Measurements from ENCODE around the gene ATN1. TPM values are rescaled to one million over a fixed set of nuclear protein-coding genes. Genes with fewer than 3 reads are reported as not detected.
A peak's percentile ranks its signal among the peaks of the same experiment; 100 is the strongest.

Gene ATN1
- total RNA-seq, 1 experiment from 2014 or later: 126 TPM

DNA sequence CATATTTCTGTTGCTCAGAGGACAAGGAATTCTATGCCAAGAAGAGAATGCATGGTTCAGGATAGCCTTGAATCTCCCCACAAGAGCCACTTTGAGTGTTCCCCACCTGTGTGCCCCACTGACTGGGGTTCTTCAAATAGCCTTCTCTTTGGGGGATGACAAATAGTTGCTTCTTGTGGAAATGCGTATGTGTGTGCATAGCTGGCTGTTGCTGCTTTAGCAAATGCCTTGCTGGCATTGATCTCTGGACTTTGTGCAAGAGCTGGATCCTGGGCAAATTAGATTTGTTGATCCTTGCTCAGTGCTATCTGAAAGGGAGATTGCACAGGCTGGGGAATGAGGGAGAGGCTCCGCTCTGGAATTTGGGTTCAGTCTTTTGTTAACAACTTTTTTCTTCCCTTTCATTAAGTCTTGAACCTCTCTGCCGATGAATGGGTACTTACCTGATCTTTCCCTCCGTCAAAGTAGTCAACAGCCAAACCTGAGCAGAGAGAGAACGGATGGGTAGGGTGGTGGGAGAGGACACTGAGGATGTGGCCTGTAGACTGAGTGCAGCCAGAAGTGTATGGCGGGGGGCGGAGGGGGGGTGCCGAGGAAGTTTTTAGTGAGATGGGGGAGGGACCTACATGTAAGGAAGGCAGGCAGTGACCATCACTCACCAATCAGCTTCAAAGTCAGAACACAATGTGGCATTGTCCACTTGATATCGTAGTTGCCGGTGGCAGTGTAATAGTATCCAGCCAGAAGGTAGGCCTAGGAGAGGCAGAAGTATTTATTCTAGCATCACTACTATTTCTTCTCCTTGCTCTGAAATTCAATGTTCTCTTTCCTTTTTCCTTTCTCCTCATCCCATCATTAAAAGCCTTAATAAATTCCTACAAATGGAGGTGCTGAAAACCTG lies 53.6 kb downstream of the ATN1 start:
- Mint-ChIP-seq H3K36me3 (ENCODE audit: insufficient read depth, unreplicated experiment) (peaks cover 85% of the 10 kb centered on the region), H3K27ac (ENCODE audit: unreplicated experiment) (peak overlapping the region; percentile 98), H3K4me1 (ENCODE audit: low read depth, unreplicated experiment) (peaks cover 62% of the 10 kb centered on the region), H3K4me3 (ENCODE audit: unreplicated experiment) (peak overlapping the region; percentile 72), H3K9me3 (ENCODE audit: unreplicated experiment) (no peaks in the 10 kb centered on the region), H3K27me3 (ENCODE audit: insufficient read depth, unreplicated experiment) (no peaks in the 10 kb centered on the region)
- TF ChIP-seq CTCF (IDR thresholded peaks at IDR 0.05; ENCODE audit: insufficient read depth in 1 of 2, low read depth in 1 of 2, low read length in 1 of 2, severe bottlenecking in 1 of 2, unreplicated experiment in 1 of 2): no peak
- no peaks in the 10 kb centered on the region for H3K9me3 ChIP-seq
- peaks cover 14% of the 10 kb centered on the region for H3K36me3 ChIP-seq (ENCODE audit: control insufficient read depth, insufficient read depth, low read length)
- H3K4me1 ChIP-seq: peaks cover 60% of the 10 kb centered on the region
- intact Hi-C loops (cut with micrococcal nuclease; ENCODE audit: unreplicated experiment): loop anchor here (1.0 kb wide), 5 partner anchors 8 to 111 kb away; partner anchors contain the start of genes C1R and LPCAT3
- no peaks in the 10 kb centered on the region for H3K27me3 ChIP-seq (replicated peaks; ENCODE audit: control insufficient read depth, insufficient read depth, low read length)
- ChIA-PET POLR2A (interaction anchor here (0.5 to 1.9 kb wide), 12 partner anchors 15 to 955 kb away, joined by 3 to 20 read pairs (median 6); partner anchors contain the start of genes C12orf57, LPCAT3, RNU7-1 and SPSB2), CTCF (interaction anchor here (0.6 to 2.4 kb wide), 12 partner anchors 15 to 128 kb away, joined by 3 to 13 read pairs (median 4); partner anchors contain the start of genes C12orf57, C1RL, LPCAT3 and RNU7-1)
- no peak overlapping the region for H3K4me3 ChIP-seq (ENCODE audit: low read depth, low read length)
- BruUV-seq (replicated peaks): TSS peak; percentile 83
- DNase-seq: peak; percentile 91 to 94

GRCh38 chr12:6982532-6982931 lies 54.8 kb downstream of the ATN1 start:
- Histone ChIP-seq H3K4me3 (ENCODE audit: low read depth, low read length) (no peak overlapping the region), H3K27me3 (replicated peaks; ENCODE audit: control insufficient read depth, insufficient read depth, low read length) (no peaks in the 10 kb centered on the region), H3K9me3 (no peaks in the 10 kb centered on the region), H3K4me1 (peaks cover 60% of the 10 kb centered on the region), H3K36me3 (ENCODE audit: control insufficient read depth, insufficient read depth, low read length) (peaks cover 10% of the 10 kb centered on the region)
- Mint-ChIP-seq H3K27ac (ENCODE audit: unreplicated experiment) (peak overlapping the region; percentile 98), H3K36me3 (ENCODE audit: insufficient read depth, unreplicated experiment) (peaks cover 83% of the 10 kb centered on the region), H3K9me3 (ENCODE audit: unreplicated experiment) (no peaks in the 10 kb centered on the region), H3K4me3 (ENCODE audit: unreplicated experiment) (peak overlapping the region; percentile 72), H3K27me3 (ENCODE audit: insufficient read depth, unreplicated experiment) (no peaks in the 10 kb centered on the region), H3K4me1 (ENCODE audit: low read depth, unreplicated experiment) (peaks cover 55% of the 10 kb centered on the region)
- POLR2A ChIA-PET: interaction anchor here (0.6 to 0.7 kb wide), 2 partner anchors 10 to 18 kb away, joined by 3 read pairs; no protein-coding TSS in a partner anchor
- no TSS peak for BruUV-seq (replicated peaks)
- CTCF ChIA-PET: interaction anchor here (0.8 to 1.4 kb wide), 3 partner anchors 13 to 20 kb away, joined by 3 to 6 read pairs (median 3); no protein-coding TSS in a partner anchor
- DNase-seq: no peak
- intact Hi-C loops (cut with micrococcal nuclease; ENCODE audit: unreplicated experiment): no loop called here
- TF ChIP-seq CTCF (IDR thresholded peaks at IDR 0.05; ENCODE audit: insufficient read depth in 1 of 2, low read depth in 1 of 2, low read length in 1 of 2, severe bottlenecking in 1 of 2, unreplicated experiment in 1 of 2): no peak

- Histone ChIP-seq H3K36me3 (ENCODE audit: control insufficient read depth, insufficient read depth, low read length) (no peaks in the 10 kb centered on the region), H3K4me1 (peaks cover 26% of the 10 kb centered on the region), H3K4me3 (ENCODE audit: low read depth, low read length) (no peak overlapping the region), H3K27me3 (replicated peaks; ENCODE audit: control insufficient read depth, insufficient read depth, low read length) (no peaks in the 10 kb centered on the region), H3K9me3 (no peaks in the 10 kb centered on the region)
- H3K27ac Mint-ChIP-seq (ENCODE audit: unreplicated experiment): peak overlapping the region; percentile 30
- DNase-seq: no peak
- intact Hi-C loops (cut with micrococcal nuclease; ENCODE audit: unreplicated experiment): no loop called here
- H3K4me1 Mint-ChIP-seq (ENCODE audit: low read depth, unreplicated experiment): peaks cover 14% of the 10 kb centered on the region
- BruUV-seq (replicated peaks): no TSS peak
- POLR2A ChIA-PET: no interaction called here
- no peaks in the 10 kb centered on the region for H3K27me3 Mint-ChIP-seq (ENCODE audit: insufficient read depth, unreplicated experiment)
- H3K9me3 Mint-ChIP-seq (ENCODE audit: unreplicated experiment): no peaks in the 10 kb centered on the region
- no peak overlapping the region for H3K4me3 Mint-ChIP-seq (ENCODE audit: unreplicated experiment)
- no peak for TF ChIP-seq CTCF (IDR thresholded peaks at IDR 0.05; ENCODE audit: insufficient read depth in 1 of 2, low read depth in 1 of 2, low read length in 1 of 2, severe bottlenecking in 1 of 2, unreplicated experiment in 1 of 2)
- CTCF ChIA-PET: no interaction called here
- peaks cover 50% of the 10 kb centered on the region for H3K36me3 Mint-ChIP-seq (ENCODE audit: insufficient read depth, unreplicated experiment)
Measured at GRCh38 chr12:6987956-6988553, 60.3 kb downstream of the ATN1 start.
